GM18951 (cell line): ENCODE results near the gene KMT2D.

Experiments used
- POLR2A ChIP-seq: IDR thresholded peaks from 4 replicates; pipeline ENCODE4 v1.6.1; 2011; ENCODE audit warnings: mild to moderate bottlenecking; ENCODE audit not compliant: insufficient read length, insufficient read depth; ENCODE audit errors: extremely low read depth
- in situ Hi-C: fragments of 300-500 bp; cut with MboI; formaldehyde crosslinking; loops from one replicate; pipeline ENCODE4 v1.12.0; 2022; ENCODE audit warnings: low sequenced_read_pairs, mixed read lengths, inconsistent platforms; ENCODE audit not compliant: unreplicated experiment

The KMT2D gene

DNA sequence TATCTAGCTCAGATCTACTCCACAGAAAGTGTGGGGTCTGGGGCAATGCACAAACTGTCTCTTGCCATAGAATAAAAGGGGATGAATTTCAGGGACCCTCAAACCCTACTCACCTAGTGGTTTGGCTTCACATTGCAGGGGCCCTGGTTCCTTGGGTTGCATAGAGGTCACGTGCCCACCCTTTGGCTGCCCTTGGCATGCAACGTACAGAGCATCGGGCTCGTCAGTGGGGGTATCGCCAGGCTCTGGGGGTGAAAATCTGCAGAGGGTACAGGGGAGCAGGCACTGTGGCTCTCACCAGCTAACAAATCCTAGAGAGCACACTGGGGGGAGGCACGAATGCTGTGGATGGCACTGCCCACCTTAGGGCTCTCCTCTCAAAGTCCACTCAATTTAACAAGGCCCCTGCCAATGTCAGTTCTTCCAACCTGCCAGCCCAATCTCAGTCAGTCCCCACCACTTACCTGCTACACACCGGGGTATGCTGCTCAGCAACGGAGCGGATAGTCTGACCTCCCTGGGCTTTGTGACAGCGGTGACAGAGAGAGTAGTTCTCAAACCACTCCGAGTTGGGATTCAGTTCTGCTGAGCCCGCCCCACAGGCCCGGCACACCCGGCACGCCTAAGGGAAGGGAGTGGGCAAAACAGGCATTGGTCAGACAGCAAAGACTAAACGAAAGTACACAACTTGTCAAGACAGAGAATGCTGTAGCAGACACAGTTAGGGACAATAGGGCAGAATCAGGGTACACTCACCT lies 8.0 kb downstream of the KMT2D start:
- in situ Hi-C loops = no loop called here
- TF ChIP-seq POLR2A = no peak

DNA sequence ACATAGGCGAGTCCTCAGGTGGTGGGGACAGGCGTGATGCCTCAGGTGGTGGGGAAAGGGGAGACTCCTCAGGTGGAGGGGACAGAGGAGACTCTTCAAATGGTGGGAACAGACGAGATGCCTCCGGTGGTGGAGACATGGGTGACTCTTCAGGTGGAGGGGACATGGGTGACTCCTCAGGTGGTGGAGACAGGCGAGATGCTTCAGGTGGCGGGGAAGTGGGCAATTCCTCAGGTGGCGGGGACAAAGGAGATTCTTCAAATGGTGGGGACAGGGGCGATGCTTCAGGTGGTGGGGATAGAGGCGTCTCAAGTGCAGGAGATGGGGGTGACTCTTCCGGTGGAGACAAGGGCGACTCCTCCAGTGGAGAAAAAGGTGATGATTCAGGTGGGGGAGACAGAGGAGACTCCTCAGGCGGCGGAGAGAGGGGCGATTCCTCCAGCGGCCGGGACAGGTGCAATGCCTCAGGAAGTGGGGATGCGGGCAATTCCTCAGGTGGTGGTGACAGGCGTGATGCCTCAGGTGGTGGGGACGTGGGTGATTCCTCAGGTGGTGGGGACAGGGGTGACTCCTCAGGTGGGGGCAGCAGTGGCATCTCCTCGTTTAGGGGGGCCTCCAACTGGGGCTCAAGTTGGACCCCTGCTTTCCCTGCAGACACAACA lies 8.7 kb downstream of the KMT2D start:
- TF ChIP-seq POLR2A = no peak
- in situ Hi-C loops = no loop called here

DNA sequence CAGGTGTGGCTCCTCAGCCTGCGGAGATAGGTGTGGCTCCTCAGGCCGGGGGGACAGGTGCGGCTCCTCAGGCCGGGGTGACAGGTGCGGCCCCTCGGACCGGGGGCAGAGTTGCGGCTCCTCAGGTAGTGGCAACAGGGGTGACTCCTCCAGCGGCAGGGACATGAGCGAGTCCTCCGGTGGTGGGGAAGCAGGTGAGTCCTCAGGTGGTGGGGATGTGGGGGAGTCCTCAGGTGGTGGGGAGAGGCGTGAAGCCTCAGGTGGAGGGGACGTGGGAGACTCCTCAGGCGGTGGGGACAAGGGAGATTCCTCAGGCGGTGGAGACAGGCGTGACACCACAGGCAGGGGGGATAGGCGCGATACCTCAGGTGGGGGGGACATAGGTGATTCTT lies 9.2 kb downstream of the KMT2D start:
- no peak for TF ChIP-seq POLR2A
- in situ Hi-C loops = no loop called here

DNA sequence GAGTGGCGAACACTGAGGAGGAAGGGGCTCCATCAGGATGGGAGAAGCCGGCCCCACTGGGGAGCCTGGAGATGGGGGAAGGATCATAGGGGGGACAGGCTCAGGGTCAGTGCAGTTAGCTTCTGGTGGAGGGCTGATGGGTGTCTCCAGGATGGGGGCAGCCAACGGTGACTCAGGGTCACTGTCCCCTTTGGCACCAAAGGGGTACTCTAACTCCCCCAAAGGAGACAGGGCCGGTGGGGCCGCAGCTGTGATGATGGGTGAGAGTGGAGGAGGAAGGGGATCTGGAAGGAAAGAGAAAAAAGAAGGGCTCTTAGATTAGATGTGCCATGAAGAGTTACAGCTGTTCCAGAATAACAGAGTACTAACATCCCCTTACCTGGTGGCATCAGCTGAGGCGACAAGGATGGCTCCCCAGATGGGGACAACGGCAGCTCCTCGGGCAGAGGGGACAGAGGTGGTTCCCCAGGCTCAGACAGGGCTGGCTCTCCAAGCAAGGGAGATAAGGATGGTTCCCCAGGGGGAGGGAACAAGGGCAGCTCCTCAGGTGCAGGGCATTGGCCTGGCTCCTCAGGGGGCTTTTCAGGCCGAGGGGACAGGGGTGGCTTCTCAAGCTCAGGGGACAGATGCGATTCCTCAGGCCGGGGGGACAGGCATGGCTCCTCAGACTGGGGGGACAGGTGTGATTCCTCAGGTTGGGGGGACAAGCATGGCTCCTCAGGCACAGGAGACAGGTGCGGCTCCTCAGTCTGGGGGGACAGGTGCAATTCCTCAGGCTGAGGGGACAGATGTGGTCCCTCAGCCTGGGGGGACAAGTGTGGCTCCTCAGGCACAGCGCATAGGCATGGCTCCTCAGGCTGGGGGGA lies 9.9 kb downstream of the KMT2D start:
- no peak for TF ChIP-seq POLR2A
- in situ Hi-C loops = no loop called here

DNA sequence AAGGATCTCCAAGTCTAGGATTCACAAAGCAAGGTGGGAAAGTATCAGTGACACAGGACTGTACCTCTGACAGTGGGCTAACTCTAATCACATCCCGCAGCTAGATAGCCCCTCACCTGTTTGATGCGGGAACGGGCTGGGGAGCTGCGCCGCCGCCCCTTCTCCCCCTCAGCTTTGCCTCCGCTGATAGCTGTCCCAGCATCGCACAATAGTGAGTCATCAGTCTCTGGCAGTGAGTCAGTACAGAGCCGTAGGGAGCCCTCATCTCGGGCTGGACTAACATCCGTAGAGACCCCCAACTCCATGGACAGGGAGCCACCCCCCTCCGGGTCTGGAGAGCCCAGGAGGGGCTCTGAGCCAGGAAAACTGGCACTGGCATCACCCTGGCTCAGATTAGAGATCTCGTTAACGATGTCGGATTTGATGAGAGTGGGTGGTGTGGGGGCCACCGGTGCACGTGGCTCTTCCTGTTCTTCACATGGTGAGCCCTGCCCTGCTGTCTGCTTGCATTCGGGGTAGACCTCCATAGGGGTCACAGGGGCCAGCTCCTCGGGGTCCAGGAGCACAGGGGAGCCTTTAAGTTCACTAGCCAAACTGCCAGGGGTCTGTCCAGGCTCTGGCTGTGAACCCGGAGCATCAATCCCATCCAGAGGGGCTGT lies 10.9 kb downstream of the KMT2D start:
- TF ChIP-seq POLR2A = no peak
- in situ Hi-C loops = no loop called here

DNA sequence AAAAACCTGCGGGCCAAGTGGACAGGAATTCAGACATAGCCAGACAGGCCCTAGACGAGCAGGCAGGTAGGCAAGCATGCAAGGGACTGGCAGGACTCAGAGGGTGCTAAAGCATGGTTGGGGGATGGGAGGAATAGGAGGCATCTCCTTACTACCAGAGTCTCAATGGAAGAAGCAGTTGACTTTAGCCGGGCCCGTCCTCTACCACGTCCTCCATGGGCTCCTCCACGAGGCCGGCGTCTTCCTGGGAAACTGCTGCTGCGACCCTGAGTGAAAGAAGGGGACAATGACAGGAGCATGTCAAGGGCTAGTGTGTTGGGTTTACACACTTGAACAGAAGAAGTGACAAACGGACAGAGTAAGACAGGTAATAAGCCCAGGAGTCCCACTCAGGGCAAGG lies 11.6 kb downstream of the KMT2D start:
- TF ChIP-seq POLR2A = no peak

DNA sequence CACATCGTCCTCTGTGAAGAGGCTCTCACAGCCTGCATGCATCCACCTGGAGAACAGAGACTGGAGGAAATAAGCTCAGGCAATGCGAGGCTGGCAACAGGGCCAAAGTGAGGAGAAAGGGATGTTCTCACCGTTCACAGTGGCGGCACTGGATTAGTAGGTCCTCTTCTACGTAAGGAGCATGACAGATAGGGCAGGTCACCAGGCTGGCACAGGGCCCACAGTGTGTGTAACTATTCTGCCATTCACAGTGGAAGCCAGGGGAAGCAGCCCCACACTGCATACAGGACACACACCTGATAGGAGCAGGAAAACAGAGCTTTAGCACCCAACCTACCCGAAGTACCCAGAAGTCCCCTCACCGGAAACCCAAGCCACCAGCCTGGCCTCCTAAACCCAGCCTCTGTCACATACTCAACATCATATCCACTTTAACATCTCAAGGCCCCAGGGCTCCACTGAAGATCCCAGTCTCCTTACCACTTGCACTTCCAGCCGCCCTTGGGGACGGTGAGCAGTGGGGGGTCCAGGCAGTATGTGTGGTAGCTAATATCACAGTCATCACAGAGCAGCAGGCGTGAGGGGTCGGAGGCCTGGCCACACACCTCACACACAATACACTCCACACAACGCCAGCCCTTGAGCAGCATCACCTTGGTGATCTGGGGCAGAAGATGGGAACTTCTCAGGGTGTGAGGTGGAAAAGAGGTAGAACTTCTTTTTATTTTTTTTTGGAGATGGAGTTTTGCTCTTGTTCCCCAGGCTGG lies 14.3 kb downstream of the KMT2D start:
- no peak for TF ChIP-seq POLR2A
- in situ Hi-C loops = no loop called here

More for the DNA sequence above, 11.6 kb downstream of the KMT2D start:
- in situ Hi-C loops = no loop called here

DNA sequence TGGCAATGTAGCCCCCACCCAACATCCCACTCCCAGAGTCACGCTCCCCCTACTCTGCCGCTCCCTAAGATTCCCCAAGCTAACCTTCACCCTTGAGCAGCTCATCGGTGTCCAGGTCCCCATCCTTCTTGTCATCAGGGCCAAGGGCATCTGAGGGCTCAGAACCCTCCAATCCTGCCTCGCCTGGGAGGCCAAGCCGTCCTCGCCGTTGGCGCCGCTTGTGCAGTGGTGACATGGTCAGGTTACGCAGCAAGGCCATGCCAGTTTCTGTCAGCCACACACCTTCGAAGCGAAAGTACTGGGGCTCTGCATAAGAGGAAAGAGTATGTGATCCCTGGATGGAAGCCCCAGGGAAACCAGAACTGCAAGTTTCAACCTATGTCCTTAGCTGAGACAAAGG lies 15.9 kb downstream of the KMT2D start:
- in situ Hi-C loops = no loop called here

DNA sequence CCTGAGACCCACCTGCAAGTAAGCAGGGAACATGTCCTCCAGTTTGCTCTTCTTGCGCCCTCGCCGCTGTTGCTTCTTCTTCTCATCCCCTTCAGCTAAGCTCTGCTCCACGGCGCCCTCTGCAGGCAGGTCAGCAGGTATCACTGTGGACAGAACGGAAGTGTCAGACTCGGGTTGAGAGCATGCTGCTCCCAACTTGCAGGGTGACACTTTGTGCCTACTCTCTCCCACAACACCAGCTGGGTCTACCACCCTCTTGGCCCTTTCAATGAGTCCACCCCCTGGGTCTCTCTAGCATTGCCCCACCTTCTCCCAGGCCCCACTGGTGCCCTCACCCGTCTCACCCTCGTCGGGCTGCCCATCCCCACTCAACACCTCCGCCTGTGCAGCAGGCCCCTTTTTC lies 16.7 kb downstream of the KMT2D start:
- in situ Hi-C loops = no loop called here
- no peak for TF ChIP-seq POLR2A

More for the DNA sequence above, 15.9 kb downstream of the KMT2D start:
- no peak for TF ChIP-seq POLR2A

DNA sequence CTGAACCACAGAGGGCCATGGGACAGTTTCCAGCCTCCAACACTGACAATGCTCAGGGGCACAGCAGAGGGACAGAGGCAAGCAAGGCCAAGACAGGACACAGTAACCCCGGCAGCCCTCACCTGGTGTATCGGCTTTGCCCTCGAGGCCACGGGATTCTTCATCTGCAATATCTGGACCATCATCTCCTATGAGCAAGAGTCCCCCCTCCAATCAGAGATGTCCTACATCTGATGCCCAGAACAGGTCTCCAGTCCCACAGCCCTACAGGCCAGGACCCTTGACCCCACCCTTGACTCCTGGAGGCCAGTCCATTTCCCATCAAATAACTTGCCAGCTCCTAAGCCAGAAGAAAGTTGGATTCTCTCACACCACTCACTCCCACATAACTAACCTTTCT lies 17.4 kb downstream of the KMT2D start:
- in situ Hi-C loops = no loop called here
- TF ChIP-seq POLR2A = no peak

DNA sequence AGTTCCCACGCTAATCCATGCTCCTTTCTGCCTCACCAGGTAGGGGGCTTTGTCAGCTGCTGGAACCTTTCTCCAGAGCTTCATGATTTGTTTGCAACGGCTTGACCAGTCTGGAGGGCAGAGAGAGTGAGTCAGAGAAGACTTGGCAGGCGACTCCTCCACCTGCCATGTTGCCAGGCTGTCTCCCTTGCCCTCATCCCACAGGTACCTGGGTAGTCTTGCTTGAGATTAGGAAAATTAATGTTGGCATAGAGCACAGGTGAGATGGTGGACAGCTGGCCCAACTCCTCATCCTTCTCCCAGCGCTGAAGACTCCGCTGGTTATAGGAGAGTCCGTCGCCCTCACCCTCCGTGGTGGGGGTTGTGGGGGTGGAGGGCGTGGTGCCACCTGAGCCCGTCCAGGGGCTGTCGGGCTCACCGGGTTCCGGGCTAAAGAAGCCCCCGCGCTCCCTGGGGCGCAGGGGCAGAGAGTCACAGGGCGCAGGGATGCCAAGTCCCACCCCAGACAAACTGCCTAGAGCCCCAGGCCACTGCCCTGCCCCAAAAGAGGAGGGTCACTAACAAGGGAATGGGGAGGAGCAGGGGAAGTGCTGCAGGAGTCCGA lies 18.6 kb downstream of the KMT2D start:
- in situ Hi-C loops = no loop called here
- TF ChIP-seq POLR2A = no peak
